ENCODE data around the gene NTF4.

- no peak for TF ChIP-seq CTCF (conservative IDR thresholded peaks at IDR 0.05; ENCODE audit: low read depth in 2 of 2)
- TF ChIP-seq POLR2AphosphoS5 (IDR thresholded peaks at IDR 0.05; ENCODE audit: low read depth): no peak
- no peak for TF ChIP-seq EZH2 (IDR thresholded peaks at IDR 0.05; ENCODE audit: low read depth, unreplicated experiment)
- TF ChIP-seq, protein P1, sequence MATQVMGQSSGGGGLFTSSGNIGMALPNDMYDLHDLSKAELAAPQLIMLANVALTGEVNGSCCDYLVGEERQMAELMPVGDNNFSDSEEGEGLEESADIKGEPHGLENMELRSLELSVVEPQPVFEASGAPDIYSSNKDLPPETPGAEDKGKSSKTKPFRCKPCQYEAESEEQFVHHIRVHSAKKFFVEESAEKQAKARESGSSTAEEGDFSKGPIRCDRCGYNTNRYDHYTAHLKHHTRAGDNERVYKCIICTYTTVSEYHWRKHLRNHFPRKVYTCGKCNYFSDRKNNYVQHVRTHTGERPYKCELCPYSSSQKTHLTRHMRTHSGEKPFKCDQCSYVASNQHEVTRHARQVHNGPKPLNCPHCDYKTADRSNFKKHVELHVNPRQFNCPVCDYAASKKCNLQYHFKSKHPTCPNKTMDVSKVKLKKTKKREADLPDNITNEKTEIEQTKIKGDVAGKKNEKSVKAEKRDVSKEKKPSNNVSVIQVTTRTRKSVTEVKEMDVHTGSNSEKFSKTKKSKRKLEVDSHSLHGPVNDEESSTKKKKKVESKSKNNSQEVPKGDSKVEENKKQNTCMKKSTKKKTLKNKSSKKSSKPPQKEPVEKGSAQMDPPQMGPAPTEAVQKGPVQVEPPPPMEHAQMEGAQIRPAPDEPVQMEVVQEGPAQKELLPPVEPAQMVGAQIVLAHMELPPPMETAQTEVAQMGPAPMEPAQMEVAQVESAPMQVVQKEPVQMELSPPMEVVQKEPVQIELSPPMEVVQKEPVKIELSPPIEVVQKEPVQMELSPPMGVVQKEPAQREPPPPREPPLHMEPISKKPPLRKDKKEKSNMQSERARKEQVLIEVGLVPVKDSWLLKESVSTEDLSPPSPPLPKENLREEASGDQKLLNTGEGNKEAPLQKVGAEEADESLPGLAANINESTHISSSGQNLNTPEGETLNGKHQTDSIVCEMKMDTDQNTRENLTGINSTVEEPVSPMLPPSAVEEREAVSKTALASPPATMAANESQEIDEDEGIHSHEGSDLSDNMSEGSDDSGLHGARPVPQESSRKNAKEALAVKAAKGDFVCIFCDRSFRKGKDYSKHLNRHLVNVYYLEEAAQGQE (IDR thresholded peaks at IDR 0.05; ENCODE audit: unreplicated experiment): no peak
- TF ChIP-seq ZNF331 (CRISPR knock-in tag; IDR thresholded peaks at IDR 0.05; ENCODE audit: low read depth): no peak
- no peak for TF ChIP-seq JUNB (IDR thresholded peaks at IDR 0.05; ENCODE audit: unreplicated experiment)
- TF ChIP-seq NANOG (IDR thresholded peaks at IDR 0.05; ENCODE audit: borderline replicate concordance): no peak
- TF ChIP-seq EZH2phosphoT487 (IDR thresholded peaks at IDR 0.05; ENCODE audit: unreplicated experiment): no peak
- TF ChIP-seq, protein P2, sequence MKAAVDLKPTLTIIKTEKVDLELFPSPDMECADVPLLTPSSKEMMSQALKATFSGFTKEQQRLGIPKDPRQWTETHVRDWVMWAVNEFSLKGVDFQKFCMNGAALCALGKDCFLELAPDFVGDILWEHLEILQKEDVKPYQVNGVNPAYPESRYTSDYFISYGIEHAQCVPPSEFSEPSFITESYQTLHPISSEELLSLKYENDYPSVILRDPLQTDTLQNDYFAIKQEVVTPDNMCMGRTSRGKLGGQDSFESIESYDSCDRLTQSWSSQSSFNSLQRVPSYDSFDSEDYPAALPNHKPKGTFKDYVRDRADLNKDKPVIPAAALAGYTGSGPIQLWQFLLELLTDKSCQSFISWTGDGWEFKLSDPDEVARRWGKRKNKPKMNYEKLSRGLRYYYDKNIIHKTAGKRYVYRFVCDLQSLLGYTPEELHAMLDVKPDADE (IDR thresholded peaks at IDR 0.05): no peak
- TF ChIP-seq, protein P3, sequence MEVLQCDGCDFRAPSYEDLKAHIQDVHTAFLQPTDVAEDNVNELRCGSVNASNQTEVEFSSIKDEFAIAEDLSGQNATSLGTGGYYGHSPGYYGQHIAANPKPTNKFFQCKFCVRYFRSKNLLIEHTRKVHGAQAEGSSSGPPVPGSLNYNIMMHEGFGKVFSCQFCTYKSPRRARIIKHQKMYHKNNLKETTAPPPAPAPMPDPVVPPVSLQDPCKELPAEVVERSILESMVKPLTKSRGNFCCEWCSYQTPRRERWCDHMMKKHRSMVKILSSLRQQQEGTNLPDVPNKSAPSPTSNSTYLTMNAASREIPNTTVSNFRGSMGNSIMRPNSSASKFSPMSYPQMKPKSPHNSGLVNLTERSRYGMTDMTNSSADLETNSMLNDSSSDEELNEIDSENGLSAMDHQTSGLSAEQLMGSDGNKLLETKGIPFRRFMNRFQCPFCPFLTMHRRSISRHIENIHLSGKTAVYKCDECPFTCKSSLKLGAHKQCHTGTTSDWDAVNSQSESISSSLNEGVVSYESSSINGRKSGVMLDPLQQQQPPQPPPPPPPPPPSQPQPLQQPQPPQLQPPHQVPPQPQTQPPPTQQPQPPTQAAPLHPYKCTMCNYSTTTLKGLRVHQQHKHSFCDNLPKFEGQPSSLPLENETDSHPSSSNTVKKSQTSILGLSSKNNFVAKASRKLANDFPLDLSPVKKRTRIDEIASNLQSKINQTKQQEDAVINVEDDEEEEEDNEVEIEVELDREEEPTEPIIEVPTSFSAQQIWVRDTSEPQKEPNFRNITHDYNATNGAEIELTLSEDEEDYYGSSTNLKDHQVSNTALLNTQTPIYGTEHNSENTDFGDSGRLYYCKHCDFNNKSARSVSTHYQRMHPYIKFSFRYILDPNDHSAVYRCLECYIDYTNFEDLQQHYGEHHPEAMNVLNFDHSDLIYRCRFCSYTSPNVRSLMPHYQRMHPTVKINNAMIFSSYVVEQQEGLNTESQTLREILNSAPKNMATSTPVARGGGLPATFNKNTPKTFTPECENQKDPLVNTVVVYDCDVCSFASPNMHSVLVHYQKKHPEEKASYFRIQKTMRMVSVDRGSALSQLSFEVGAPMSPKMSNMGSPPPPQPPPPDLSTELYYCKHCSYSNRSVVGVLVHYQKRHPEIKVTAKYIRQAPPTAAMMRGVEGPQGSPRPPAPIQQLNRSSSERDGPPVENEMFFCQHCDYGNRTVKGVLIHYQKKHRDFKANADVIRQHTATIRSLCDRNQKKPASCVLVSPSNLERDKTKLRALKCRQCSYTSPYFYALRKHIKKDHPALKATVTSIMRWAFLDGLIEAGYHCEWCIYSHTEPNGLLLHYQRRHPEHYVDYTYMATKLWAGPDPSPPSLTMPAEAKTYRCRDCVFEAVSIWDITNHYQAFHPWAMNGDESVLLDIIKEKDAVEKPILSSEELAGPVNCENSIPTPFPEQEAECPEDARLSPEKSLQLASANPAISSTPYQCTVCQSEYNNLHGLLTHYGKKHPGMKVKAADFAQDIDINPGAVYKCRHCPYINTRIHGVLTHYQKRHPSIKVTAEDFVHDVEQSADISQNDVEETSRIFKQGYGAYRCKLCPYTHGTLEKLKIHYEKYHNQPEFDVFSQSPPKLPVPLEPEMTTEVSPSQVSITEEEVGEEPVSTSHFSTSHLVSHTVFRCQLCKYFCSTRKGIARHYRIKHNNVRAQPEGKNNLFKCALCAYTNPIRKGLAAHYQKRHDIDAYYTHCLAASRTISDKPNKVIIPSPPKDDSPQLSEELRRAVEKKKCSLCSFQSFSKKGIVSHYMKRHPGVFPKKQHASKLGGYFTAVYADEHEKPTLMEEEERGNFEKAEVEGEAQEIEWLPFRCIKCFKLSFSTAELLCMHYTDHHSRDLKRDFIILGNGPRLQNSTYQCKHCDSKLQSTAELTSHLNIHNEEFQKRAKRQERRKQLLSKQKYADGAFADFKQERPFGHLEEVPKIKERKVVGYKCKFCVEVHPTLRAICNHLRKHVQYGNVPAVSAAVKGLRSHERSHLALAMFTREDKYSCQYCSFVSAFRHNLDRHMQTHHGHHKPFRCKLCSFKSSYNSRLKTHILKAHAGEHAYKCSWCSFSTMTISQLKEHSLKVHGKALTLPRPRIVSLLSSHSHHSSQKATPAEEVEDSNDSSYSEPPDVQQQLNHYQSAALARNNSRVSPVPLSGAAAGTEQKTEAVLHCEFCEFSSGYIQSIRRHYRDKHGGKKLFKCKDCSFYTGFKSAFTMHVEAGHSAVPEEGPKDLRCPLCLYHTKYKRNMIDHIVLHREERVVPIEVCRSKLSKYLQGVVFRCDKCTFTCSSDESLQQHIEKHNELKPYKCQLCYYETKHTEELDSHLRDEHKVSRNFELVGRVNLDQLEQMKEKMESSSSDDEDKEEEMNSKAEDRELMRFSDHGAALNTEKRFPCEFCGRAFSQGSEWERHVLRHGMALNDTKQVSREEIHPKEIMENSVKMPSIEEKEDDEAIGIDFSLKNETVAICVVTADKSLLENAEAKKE (CRISPR knock-in tag; IDR thresholded peaks at IDR 0.05): no peak
- no peak for TF ChIP-seq CREB1 (CRISPR knock-in tag; IDR thresholded peaks at IDR 0.05; ENCODE audit: low read depth)
- TF ChIP-seq ZNF114 (CRISPR knock-in tag; IDR thresholded peaks at IDR 0.05): no peak
Observed at GRCh38 chr19:49022116-49022515, 42.5 kb downstream of the NTF4 start.
